Activated CD8-positive, alpha-beta memory T cell treated with anti-CD3 and anti-CD28 coated beads, Interleukin-2, amount 50 U/mL, for 24 hours (primary cell): ENCODE results near the gene SYNE2.

Source experiments
- DNase-seq: peaks from one replicate; pipeline ENCODE4 v3.0.0-alpha.2; 2020; ENCODE audit errors: extremely low read depth

The SYNE2 gene

GRCh38 chr14:63874223-63874622, 21.4 kb downstream of the SYNE2 start:
- DNase-seq = no peak

GRCh38 chr14:63875311-63875710, 22.5 kb downstream of the SYNE2 start:
- DNase-seq = no peak

GRCh38 chr14:63877550-63877939, 24.7 kb downstream of the SYNE2 start:
- no peak for DNase-seq

DNA sequence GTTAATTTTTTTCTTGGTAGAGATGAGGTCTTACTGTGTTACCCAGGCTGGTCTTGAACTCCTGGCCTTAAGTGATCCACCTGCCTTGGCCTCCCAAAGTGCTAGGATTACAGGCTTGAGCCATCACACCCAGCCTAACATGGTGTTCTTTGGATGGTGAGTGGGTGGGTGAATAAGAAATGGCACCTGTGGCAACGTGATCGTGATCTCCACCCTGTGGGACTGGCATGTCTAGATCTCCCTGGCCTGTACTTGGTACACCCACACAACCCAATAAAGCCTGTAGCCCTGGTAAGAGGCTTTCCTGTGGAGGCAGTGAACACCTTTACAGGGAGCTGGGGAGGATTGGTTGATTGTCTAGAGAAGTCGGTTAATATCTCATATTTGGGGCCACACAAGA, 25.2 kb downstream of the SYNE2 start:
- DNase-seq = no peak

DNA sequence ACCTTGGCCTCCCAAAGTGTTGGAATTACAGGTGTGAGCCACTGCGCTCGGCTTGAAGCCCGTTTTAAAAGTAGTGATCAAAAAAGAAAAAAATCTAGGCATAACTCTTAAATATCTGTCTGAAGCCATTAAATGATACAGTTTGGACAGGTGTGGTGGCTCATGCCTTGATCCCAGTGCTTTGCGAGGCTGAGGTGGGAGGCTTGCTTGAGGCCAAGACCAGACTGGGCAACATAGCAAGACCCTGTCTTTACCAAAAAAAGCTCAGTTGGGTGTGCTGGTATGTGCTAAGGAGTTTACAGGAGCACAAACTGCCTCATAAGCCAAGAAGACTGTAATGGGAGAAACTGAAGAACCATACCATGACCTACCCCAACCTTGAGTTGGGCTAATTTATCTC, 26.0 kb downstream of the SYNE2 start:
- no peak for DNase-seq

DNA sequence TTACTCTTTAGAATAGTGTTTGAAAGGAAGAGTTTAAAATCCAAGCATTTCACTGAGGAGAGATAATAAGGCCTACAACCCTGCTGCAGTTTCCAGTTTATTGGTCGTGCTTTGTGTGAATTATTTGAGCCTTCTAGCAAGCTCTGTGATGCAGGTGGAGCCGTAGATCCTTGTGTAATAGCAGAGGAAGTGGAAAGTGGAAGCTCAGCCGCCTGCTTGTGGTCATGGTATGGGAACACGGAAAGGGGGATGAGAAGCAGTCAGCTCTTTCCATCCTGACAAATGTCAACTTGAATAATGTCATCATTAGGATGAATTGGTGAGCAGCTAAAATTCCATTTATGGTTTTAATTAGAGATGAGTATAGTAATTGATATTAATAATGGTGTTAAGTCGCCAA, 29.1 kb downstream of the SYNE2 start:
- no peak for DNase-seq

- DNase-seq = no peak
Measured at GRCh38 chr14:63887899-63888298, 35.1 kb downstream of the SYNE2 start.

DNA sequence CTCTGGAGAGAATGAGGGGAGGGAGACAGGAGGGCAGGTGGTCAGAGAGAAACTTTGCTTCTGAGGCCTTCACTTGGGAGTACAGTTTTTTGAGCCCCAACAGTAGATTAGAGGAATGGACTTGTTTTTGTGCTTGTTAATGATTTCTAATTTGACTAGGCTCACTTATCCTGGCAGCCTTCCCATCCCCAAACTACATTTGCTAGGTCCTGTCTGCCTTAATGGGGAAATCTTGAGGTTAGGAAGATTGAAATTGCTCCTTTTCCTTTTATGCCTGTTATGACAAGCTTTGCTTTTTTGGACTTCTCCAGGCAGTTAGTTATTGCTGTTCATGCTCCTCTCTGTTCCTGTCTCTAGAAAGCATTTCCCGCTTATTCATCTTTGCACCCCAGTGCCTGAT, 37.7 kb downstream of the SYNE2 start:
- DNase-seq = no peak

GRCh38 chr14:63891148-63891975, 38.6 kb downstream of the SYNE2 start:
- DNase-seq = no peak

GRCh38 chr14:63892265-63892664, 39.5 kb downstream of the SYNE2 start:
- DNase-seq = no peak

DNA sequence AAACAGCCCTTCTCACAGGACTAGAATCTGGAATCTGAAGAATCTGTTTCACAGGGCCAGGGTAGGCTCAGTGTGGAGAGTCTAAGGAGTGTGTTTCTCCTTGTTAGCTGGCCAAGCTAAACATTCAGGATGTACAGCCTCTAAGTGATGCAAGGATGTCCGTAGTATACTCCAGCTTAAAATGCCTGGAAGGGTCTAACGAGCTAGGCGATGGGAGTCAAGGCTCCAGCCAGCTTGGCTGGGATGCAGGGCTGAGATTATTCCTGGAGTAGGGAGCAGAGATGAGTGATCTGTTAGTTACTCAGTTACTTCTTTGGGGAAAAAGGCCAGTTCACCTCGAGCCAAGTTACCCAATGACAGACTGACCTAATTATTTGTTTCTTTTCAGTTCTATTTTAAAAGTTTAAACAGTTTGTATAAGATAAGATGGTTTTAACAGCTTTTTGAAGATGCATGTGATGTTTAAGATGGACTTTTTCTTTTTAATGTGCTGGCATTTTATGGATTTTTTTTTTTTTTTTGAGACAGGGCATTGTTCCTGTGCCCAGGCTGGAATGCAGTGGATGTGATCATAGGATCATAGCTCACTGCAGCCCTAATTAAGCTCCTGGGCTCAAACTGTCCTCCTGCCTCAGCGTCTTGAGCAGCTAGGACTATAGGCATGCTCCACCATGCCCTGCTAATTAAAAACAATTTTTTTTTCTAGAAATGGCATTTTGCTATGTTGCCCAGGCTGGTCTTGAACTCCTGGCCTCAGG, 41.1 kb downstream of the SYNE2 start:
- no peak for DNase-seq

GRCh38 chr14:63895510-63895909, 42.7 kb downstream of the SYNE2 start:
- no peak for DNase-seq

DNA sequence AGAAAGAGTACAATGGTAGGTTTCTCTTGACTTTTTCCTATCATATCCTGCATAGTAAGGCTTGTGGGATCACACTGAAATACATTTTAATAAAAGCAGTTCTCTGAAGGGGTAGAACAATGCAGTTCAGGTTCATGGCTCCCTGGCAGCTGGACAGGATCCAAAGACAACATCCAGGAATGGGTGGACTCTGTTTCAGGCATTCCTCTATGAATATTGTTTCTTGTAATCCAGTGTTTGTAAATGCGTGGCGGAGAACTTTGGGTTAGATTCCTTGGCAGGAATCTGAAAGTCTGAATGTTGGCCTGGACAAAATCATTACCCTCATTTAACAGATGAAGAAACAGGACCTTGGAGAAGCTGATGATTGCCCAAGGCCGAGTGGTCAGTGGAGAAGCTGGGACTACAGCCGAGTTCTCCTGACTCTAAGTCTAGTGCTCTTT, 43.5 kb downstream of the SYNE2 start:
- DNase-seq = no peak

DNA sequence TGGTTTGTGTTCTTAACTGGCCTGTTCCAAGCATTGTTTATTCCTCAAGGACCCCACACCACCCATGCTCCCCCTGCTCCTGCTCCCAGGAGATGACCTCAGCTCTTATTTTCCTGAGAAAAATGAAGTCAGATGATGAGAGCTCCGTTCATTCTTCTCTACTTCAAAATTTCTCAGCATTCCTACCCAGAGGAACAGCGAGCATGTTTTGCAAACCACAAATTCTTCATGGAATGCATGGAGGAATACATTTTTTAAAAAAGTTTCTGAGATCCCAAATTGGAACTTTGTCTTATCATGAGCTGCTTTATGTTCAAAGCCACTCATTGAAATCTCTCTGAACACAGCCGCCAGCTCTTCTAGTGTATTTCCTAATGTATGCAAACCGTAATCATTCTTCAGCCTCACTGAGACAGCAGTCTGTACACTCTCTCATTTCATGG, 44.9 kb downstream of the SYNE2 start:
- no peak for DNase-seq

DNA sequence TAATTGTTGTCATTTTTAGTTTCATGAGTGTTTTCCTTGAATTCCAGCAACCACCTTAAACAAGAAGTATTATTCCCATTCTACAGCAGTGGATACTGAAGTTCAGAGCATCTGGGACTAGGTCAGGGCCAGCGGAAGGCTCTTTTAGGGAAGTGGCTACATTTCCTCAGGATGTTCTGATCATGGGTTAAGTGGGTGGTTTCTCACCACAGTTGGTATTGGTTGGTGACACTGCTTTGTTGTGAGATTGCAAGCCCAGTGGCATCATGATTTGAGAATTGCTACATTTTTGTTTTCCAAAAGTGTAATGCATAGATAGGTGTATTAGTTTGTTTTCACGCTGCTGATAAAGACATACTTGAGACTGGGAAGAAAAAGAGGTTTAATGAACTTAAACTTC, 47.1 kb downstream of the SYNE2 start:
- no peak for DNase-seq

DNA sequence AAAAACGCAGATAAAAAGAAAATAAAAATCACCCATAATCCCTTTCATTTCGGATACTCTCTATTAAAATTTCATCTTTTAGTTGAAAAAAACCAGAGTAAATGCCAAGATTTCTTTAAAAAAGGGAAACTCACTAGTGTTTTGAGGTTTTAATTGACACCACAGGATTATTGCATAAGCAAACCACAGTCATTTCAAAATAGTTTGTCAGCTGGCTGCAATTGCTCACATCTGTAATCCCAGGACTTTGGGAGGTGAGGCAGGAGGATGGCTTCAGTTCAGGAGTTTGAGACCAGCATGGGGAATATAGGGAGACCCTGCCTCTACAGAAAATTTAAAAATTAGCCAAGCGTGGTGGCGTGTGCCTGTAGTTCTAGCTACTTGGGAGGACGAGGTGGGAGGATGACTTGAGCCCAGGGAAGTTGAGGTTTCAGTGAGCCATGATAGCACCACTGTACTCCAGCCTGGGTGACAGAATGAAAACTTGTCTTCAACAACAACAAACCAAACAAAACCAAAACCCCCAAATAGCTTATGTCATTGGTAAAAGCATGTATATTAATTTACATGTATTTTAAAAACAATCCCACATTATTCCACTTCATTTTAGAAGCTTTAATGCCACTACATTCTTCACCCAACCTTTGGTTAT, 48.8 kb downstream of the SYNE2 start:
- no peak for DNase-seq

DNA sequence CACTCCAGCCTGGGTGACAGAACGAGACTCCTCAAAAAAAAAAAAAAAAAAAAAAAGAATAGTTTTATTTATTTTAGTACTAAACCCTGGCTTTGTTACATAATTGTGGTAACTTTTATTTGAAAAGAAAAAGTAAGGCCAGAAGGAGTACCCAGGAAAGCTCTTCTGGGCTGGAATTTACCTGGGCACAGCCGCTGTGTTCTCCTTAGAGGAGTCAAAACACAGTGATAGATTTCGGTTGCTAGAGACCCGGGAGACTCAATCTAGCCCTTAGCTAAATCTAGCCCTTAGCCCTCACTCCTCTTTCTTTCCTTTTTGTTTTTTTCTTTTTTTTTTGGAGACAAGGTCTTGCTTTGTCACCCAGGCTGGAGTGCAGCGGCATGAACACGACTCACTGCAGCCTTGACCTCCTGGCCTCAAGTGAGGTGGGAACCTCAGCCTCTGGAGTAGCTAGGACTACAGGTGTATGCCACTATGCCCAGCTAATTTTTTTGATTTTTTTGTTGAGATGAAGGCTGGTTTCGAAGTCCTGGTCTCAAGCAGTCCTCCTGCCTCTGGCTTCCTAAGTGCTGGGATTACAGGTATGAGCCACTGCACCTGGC, 49.7 kb downstream of the SYNE2 start:
- no peak for DNase-seq

- no peak for DNase-seq
Measured at GRCh38 chr14:63904724-63905123, 51.9 kb downstream of the SYNE2 start.

GRCh38 chr14:63905370-63905769, 52.6 kb downstream of the SYNE2 start:
- no peak for DNase-seq

- no peak for DNase-seq
Measured at GRCh38 chr14:63908667-63909264, 56.0 kb downstream of the SYNE2 start.

- DNase-seq = no peak
Measured at GRCh38 chr14:63909984-63910383, 57.2 kb downstream of the SYNE2 start.
